Esophagus muscularis mucosa (tissue), 3 donors: Measurements from ENCODE around the gene CFAP161.

Experiments used
- POLR2A ChIP-seq: fragments of 450-650 bp; IDR thresholded peaks from one replicate; pipeline ENCODE4 v1.6.1; 2017; ENCODE audit warnings: antibody characterized with exemption, moderate library complexity, mild to moderate bottlenecking, low read depth
- TF ChIP-seq, protein P1 (sequence below), 3 experiments: fragments of 200-600 bp in 2 of 3; fragments of 450-650 bp in 1 of 3; sonication (generic) in 2 of 3; IDR thresholded peaks; one replicate each; pipeline ENCODE4 v1.5.1; 2017 to 2019; ENCODE audit warnings: antibody characterized with exemption in 3 of 3, mild to moderate bottlenecking in 2 of 3, moderate library complexity in 1 of 3

- TF ChIP-seq, protein P1, sequence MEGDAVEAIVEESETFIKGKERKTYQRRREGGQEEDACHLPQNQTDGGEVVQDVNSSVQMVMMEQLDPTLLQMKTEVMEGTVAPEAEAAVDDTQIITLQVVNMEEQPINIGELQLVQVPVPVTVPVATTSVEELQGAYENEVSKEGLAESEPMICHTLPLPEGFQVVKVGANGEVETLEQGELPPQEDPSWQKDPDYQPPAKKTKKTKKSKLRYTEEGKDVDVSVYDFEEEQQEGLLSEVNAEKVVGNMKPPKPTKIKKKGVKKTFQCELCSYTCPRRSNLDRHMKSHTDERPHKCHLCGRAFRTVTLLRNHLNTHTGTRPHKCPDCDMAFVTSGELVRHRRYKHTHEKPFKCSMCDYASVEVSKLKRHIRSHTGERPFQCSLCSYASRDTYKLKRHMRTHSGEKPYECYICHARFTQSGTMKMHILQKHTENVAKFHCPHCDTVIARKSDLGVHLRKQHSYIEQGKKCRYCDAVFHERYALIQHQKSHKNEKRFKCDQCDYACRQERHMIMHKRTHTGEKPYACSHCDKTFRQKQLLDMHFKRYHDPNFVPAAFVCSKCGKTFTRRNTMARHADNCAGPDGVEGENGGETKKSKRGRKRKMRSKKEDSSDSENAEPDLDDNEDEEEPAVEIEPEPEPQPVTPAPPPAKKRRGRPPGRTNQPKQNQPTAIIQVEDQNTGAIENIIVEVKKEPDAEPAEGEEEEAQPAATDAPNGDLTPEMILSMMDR (IDR thresholded peaks at IDR 0.05) = no peak
- TF ChIP-seq POLR2A = no peak
Measured at GRCh38 chr15:81095690-81096365, 38.2 kb upstream of the CFAP161 start.
